DMS114 treated with DMSO at 0.1 percent for 48 hours (cell line): ENCODE data around the gene MED10.

Experiments used
- DNase-seq: peaks from one replicate; lab custom pipeline; 2025; ENCODE audit not compliant: unreplicated experiment; lab: John Stamatoyannopoulos, UW

MED10 gene

GRCh38 chr5:6399980-6400910 is 21.9 kb upstream of the MED10 start:
- DNase-seq: no peak

GRCh38 chr5:6398570-6399230 is 20.4 kb upstream of the MED10 start:
- DNase-seq: no peak

GRCh38 chr5:6397536-6398269 is 19.4 kb upstream of the MED10 start:
- DNase-seq: no peak

- no peak for DNase-seq
These were observed 18.6 kb upstream of the MED10 start for GRCh38 chr5:6396836-6397535.

- DNase-seq: no peak
These were observed 17.7 kb upstream of the MED10 start for GRCh38 chr5:6396043-6396442.

- DNase-seq: no peak
These were observed 17.3 kb upstream of the MED10 start for GRCh38 chr5:6395621-6396020.

GRCh38 chr5:6395102-6395445 is 16.7 kb upstream of the MED10 start:
- DNase-seq: no peak

- DNase-seq: no peak
These were observed 16.2 kb upstream of the MED10 start for GRCh38 chr5:6394429-6395101.

- DNase-seq: no peak
These were observed 15.3 kb upstream of the MED10 start for GRCh38 chr5:6393596-6394194.

GRCh38 chr5:6392561-6392960 is 14.2 kb upstream of the MED10 start:
- DNase-seq: no peak

- DNase-seq: no peak
These were observed 12.8 kb upstream of the MED10 start for GRCh38 chr5:6391151-6391550.

- DNase-seq: no peak
These were observed 11.7 kb upstream of the MED10 start for GRCh38 chr5:6389946-6390530.

- no peak for DNase-seq
These were observed 11.1 kb upstream of the MED10 start for GRCh38 chr5:6389397-6389796.

GRCh38 chr5:6387970-6388369 is 9.6 kb upstream of the MED10 start:
- no peak for DNase-seq

- DNase-seq: no peak
These were observed 7.9 kb upstream of the MED10 start for GRCh38 chr5:6386271-6386670.

GRCh38 chr5:6384856-6385255 is 6.5 kb upstream of the MED10 start:
- DNase-seq: no peak

- no peak for DNase-seq
These were observed 5.0 kb upstream of the MED10 start for GRCh38 chr5:6383376-6383775.

- DNase-seq: no peak
These were observed 899 bp upstream of the MED10 start for GRCh38 chr5:6379246-6379645.

- DNase-seq: peak; percentile 55
These were observed 388 bp upstream of the MED10 start for GRCh38 chr5:6378766-6379103.

GRCh38 chr5:6377582-6377904 is 804 bp downstream of the MED10 start:
- no peak for DNase-seq
